Calu3 (cell line): ENCODE results near the gene ADCY5. TPM values are rescaled to one million over a fixed set of nuclear protein-coding genes. Genes with fewer than 3 reads are reported as not detected.

ENCODE experiments used
- BruUV-seq: library from RNA; stranded (reverse); fragments of 400-500 nt; replicated peaks from 2 replicates; lab custom pipeline; 2021; lab: Mats Ljungman, UMichigan
- CTCF ChIA-PET: fragments of 300-600 bp; sonication (Branson Sonifier 250); formaldehyde crosslinking; loops from one replicate; lab custom pipeline; 2022; ENCODE audit warnings: antibody characterized with exemption; lab: Charles Lee
- DNase-seq: peaks from one replicate; pipeline ENCODE4 v3.0.0; 2022
- H3K27ac Mint-ChIP-seq: one replicate; pipeline ENCODE4 v1.8.0; 2022; ENCODE audit warnings: mixed read lengths; ENCODE audit not compliant: unreplicated experiment
- H3K27me3 Mint-ChIP-seq: one replicate; pipeline ENCODE4 v1.8.0; 2022; ENCODE audit warnings: mixed read lengths; ENCODE audit not compliant: unreplicated experiment
- H3K36me3 Mint-ChIP-seq: one replicate; pipeline ENCODE4 v1.8.0; 2022; ENCODE audit warnings: mild to moderate bottlenecking, moderate library complexity, mixed read lengths; ENCODE audit not compliant: insufficient read depth, unreplicated experiment
- H3K4me1 Mint-ChIP-seq: one replicate; pipeline ENCODE4 v1.8.0; 2022; ENCODE audit warnings: mild to moderate bottlenecking, low read depth, mixed read lengths; ENCODE audit not compliant: unreplicated experiment
- H3K4me3 Mint-ChIP-seq: one replicate; pipeline ENCODE4 v1.8.0; 2022; ENCODE audit warnings: mild to moderate bottlenecking, low read depth, moderate library complexity, mixed read lengths; ENCODE audit not compliant: unreplicated experiment
- H3K9me3 Mint-ChIP-seq: one replicate; pipeline ENCODE4 v1.8.0; 2022; ENCODE audit warnings: low read depth, mixed read lengths; ENCODE audit not compliant: unreplicated experiment
- CTCF ChIP-seq: fragments of 200-600 bp; IDR thresholded peaks from one replicate; pipeline ENCODE4 v1.8.0; 2022; ENCODE audit warnings: antibody characterized with exemption; ENCODE audit not compliant: unreplicated experiment
- intact Hi-C: fragments of 100-400 bp; cut with micrococcal nuclease; formaldehyde crosslinking; loops from one replicate; pipeline ENCODE4 v1.10.0; 2022; ENCODE audit not compliant: unreplicated experiment
- total RNA-seq: library from RNA; stranded (reverse); gene quantifications from 2 replicates; pipeline ENCODE4 v1.2.3, GENCODE V29; 2022

ADCY5 gene
- total RNA-seq, 1 experiment from 2014 or later, result 2.5 TPM

DNA sequence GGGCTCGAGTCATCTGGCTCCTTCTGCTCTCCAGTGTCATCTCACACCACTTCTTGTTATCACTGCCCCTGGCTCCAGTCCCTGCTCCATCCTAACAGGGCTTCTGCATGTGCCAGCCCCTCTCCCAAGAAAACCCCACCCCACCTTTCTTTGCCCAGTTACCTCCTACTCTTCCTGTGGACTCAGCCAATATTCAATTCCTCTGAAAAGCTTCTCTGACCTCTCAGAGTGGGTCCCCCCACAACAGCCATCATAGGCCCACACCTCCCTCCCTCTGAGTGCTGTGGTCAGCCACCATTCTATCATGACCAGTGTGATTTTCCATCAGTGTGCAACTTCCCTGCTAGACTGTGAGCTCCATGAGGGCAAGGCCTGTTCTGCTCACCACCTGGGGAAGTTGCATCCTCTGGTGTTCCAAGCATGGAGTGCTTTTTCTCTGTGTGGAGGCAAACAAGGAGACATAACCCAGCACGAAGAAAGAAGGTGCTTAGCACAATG is 71.6 kb downstream of the ADCY5 start:
- Mint-ChIP-seq H3K27me3 (peaks cover 51% of the 10 kb centered on the region), H3K9me3 (no peaks in the 10 kb centered on the region), H3K36me3 (no peaks in the 10 kb centered on the region), H3K4me3 (no peak overlapping the region), H3K4me1 (no peaks in the 10 kb centered on the region), H3K27ac (no peak overlapping the region)
- CTCF ChIA-PET, result interaction anchor here (1.0 kb wide), 1 partner anchor 17 kb away, joined by 4 read pairs; no protein-coding TSS in a partner anchor
- intact Hi-C loops, result no loop called here
- DNase-seq, result no peak
- BruUV-seq, result no TSS peak
- no peak for TF ChIP-seq CTCF

- H3K27me3 Mint-ChIP-seq, result peaks cover 51% of the 10 kb centered on the region
- no peak overlapping the region for H3K27ac Mint-ChIP-seq
- no peaks in the 10 kb centered on the region for H3K9me3 Mint-ChIP-seq
- intact Hi-C loops, result no loop called here
- BruUV-seq, result no TSS peak
- no peak for DNase-seq
- H3K4me1 Mint-ChIP-seq, result no peaks in the 10 kb centered on the region
- TF ChIP-seq CTCF, result no peak
- CTCF ChIA-PET, result no interaction called here
- H3K4me3 Mint-ChIP-seq, result no peak overlapping the region
- no peaks in the 10 kb centered on the region for H3K36me3 Mint-ChIP-seq
Measured at GRCh38 chr3:123376451-123377242, 72.2 kb downstream of the ADCY5 start.

- DNase-seq, result no peak
- Mint-ChIP-seq H3K27me3 (peaks cover 51% of the 10 kb centered on the region), H3K4me3 (no peak overlapping the region), H3K9me3 (no peaks in the 10 kb centered on the region), H3K36me3 (no peaks in the 10 kb centered on the region), H3K4me1 (no peaks in the 10 kb centered on the region), H3K27ac (no peak overlapping the region)
- CTCF ChIA-PET, result interaction anchor here (0.6 kb wide), 1 partner anchor 421 kb away, joined by 3 read pairs; no protein-coding TSS in a partner anchor
- no TSS peak for BruUV-seq
- no peak for TF ChIP-seq CTCF
- intact Hi-C loops, result no loop called here
Measured at GRCh38 chr3:123375014-123375940, 73.6 kb downstream of the ADCY5 start.

- no peak overlapping the region for H3K27ac Mint-ChIP-seq
- no peak overlapping the region for H3K4me3 Mint-ChIP-seq
- H3K4me1 Mint-ChIP-seq, result no peaks in the 10 kb centered on the region
Measured at GRCh38 chr3:123374016-123374415, 74.9 kb downstream of the ADCY5 start.

More at GRCh38 chr3:123374016-123374415, 74.9 kb downstream of the ADCY5 start:
- Mint-ChIP-seq H3K36me3 (no peaks in the 10 kb centered on the region), H3K9me3 (no peaks in the 10 kb centered on the region), H3K27me3 (peaks cover 51% of the 10 kb centered on the region)
- no peak for TF ChIP-seq CTCF
- BruUV-seq, result no TSS peak
- CTCF ChIA-PET, result no interaction called here
- no peak for DNase-seq
- intact Hi-C loops, result no loop called here
